RWPE2 (cell line): ENCODE results near the gene HLA-DOB.

Source experiments
- ATAC-seq: fragments of 200-7000 bp; cut with Tn5 transposase; 3 replicates; pipeline ENCODE4 v1.9.1; 2021; ENCODE audit warnings: low read depth
- DNase-seq: peaks from one replicate; pipeline ENCODE4 v3.0.0-alpha.2; 2020; ENCODE audit warnings: low spot score
- H3K27ac ChIP-seq: fragments of 450-650 bp; 2 replicates; pipeline ENCODE4 v1.5.1; 2017; ENCODE audit warnings: mild to moderate bottlenecking; ENCODE audit not compliant: poor library complexity, severe bottlenecking
- H3K27me3 ChIP-seq: fragments of 250-450 bp; sonication (Bioruptor Pico); 2 replicates; pipeline ENCODE4 v1.5.1; 2021; ENCODE audit warnings: mild to moderate bottlenecking, moderate library complexity; ENCODE audit not compliant: insufficient read depth, poor library complexity, severe bottlenecking
- H3K36me3 ChIP-seq: fragments of 250-450 bp; sonication (Bioruptor Pico); 2 replicates; pipeline ENCODE4 v1.5.1; 2020; ENCODE audit warnings: low read depth, mild to moderate bottlenecking, moderate library complexity
- H3K4me1 ChIP-seq: fragments of 250-450 bp; sonication (Bioruptor Pico); 2 replicates; pipeline ENCODE4 v1.5.1; 2021; ENCODE audit warnings: mild to moderate bottlenecking, moderate library complexity; ENCODE audit not compliant: insufficient read depth, poor library complexity, severe bottlenecking
- H3K4me3 ChIP-seq: fragments of 250-450 bp; sonication (Bioruptor Pico); 2 replicates; pipeline ENCODE4 v1.5.1; 2021; ENCODE audit warnings: mild to moderate bottlenecking, moderate library complexity; ENCODE audit not compliant: severe bottlenecking
- H3K9me3 ChIP-seq: fragments of 250-450 bp; sonication (Bioruptor Pico); 2 replicates; pipeline ENCODE4 v1.5.1; 2021; ENCODE audit warnings: mild to moderate bottlenecking, moderate library complexity; ENCODE audit not compliant: severe bottlenecking
- TF ChIP-seq, protein P1 (sequence below): fragments of 450-650 bp; IDR thresholded peaks from one replicate; pipeline ENCODE4 v1.5.1; 2017; ENCODE audit warnings: mild to moderate bottlenecking, moderate library complexity; ENCODE audit not compliant: poor library complexity, severe bottlenecking

The HLA-DOB gene

DNA sequence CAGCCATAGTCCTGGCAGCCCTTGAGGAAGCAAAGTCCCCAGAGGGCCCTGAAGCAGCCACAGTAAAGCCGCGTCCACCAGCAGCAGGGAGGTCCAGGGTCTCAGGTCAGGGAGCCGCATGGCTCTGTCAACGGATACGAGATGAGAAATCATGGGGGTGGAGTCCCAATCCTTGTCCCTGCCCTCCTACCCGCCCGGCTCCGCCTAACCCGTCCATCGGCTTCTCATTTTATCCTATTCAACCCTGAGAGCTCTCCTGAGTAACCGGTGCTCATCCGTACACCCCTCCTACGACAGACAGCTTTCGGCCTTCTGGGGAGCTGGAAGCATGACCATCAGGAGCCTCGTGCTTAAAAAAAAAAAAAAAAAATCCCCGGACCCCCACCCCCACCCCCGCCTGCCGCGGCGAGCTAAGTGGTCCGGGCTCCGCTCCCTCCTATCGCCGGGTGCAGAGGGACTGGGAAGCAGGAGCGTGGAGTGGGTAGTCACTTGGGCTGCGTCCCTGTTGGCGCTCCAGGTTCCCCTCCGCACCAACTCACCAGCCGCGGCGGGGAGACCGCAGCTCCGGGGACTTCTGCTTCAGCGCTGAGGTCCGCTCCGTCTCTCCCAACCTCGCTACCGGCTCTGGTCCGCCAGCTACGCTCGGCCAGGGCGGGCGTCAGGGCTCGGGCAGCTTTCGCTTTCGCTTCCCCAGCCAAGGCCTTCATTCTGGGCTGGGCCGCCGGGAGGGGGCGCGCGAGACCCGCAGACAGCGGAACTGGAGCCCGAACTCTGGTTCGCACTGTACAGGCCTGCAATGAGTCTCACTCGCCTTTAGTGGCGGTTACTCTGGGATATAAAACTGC is 21.5 kb upstream of the HLA-DOB start, which contains the start of gene TAP2:
TSS of gene TAP2 (minus strand) at position 626 of the 845 bp plus-strand sequence. CDS start at position 120, 506 bp downstream.
- no peaks in the 10 kb centered on the region for H3K27me3 ChIP-seq
- peak within 1 kb of the TSS; percentile 51 for H3K4me3 ChIP-seq
- peaks cover 58% of the 10 kb centered on the region for H3K36me3 ChIP-seq
- H3K4me1 ChIP-seq: no peaks in the 10 kb centered on the region
- peak within 1 kb of the TSS; percentile 68 for H3K27ac ChIP-seq
- peak; percentile 90 for DNase-seq
- peak; percentile 86 for ATAC-seq
- H3K9me3 ChIP-seq: no peaks in the 10 kb centered on the region
- TF ChIP-seq, protein P1, sequence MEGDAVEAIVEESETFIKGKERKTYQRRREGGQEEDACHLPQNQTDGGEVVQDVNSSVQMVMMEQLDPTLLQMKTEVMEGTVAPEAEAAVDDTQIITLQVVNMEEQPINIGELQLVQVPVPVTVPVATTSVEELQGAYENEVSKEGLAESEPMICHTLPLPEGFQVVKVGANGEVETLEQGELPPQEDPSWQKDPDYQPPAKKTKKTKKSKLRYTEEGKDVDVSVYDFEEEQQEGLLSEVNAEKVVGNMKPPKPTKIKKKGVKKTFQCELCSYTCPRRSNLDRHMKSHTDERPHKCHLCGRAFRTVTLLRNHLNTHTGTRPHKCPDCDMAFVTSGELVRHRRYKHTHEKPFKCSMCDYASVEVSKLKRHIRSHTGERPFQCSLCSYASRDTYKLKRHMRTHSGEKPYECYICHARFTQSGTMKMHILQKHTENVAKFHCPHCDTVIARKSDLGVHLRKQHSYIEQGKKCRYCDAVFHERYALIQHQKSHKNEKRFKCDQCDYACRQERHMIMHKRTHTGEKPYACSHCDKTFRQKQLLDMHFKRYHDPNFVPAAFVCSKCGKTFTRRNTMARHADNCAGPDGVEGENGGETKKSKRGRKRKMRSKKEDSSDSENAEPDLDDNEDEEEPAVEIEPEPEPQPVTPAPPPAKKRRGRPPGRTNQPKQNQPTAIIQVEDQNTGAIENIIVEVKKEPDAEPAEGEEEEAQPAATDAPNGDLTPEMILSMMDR: peak; percentile 98

DNA sequence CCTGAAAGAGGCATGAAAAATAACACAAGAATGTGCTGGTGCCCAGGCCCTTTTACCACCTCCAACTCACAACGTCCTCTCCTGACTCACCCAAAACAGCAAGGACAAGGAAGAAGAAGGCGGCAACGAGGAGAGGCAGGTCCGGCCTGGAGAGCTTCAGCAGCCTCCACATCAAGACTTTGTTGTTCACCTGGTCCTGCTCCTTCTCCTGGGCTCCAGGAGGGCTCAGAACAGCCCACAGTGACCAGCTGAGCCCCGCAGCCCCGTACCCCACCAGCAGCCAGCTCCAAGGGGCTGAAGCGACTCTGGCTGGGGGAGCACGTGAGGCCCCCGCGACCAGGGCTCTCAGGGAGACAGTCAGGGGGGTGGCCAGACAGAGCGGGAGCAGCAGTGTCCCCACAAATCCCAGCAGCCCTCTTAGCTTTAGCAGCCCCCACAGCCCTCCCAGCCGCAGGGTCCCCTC is 20.9 kb upstream of the HLA-DOB start:
- Histone ChIP-seq H3K36me3 (peaks cover 63% of the 10 kb centered on the region), H3K27ac (peak overlapping the region; percentile 68), H3K27me3 (no peaks in the 10 kb centered on the region), H3K4me3 (peak overlapping the region; percentile 51), H3K9me3 (no peaks in the 10 kb centered on the region), H3K4me1 (no peaks in the 10 kb centered on the region)
- DNase-seq: no peak
- peak; percentile 35 for ATAC-seq
- TF ChIP-seq, protein P1: no peak

DNA sequence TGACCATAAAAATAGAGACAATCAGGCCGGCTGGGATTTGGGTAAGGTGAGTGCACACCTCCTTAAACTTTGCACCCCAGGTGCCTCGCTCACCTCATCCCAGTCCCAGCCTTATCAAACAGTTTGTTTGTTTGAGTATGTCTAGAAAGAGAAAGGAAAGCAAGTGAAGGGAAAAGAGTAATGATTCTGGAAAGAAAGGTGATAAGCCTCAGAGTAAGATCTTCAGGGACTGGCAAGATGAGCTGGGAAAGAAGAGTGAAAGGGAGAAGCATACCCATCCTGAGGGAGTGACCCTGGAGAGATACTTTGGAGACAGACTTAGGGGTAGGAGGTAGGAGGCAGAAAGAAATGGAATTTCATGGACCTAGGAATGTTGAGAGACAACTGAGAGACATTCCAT is 20.1 kb upstream of the HLA-DOB start:
- H3K9me3 ChIP-seq: no peaks in the 10 kb centered on the region
- H3K4me1 ChIP-seq: no peaks in the 10 kb centered on the region
- no peaks in the 10 kb centered on the region for H3K27me3 ChIP-seq
- H3K27ac ChIP-seq: no peak overlapping the region
- no peak for DNase-seq
- H3K36me3 ChIP-seq: peaks cover 60% of the 10 kb centered on the region
- ATAC-seq: no peak
- H3K4me3 ChIP-seq: no peak overlapping the region
- TF ChIP-seq, protein P1: no peak

DNA sequence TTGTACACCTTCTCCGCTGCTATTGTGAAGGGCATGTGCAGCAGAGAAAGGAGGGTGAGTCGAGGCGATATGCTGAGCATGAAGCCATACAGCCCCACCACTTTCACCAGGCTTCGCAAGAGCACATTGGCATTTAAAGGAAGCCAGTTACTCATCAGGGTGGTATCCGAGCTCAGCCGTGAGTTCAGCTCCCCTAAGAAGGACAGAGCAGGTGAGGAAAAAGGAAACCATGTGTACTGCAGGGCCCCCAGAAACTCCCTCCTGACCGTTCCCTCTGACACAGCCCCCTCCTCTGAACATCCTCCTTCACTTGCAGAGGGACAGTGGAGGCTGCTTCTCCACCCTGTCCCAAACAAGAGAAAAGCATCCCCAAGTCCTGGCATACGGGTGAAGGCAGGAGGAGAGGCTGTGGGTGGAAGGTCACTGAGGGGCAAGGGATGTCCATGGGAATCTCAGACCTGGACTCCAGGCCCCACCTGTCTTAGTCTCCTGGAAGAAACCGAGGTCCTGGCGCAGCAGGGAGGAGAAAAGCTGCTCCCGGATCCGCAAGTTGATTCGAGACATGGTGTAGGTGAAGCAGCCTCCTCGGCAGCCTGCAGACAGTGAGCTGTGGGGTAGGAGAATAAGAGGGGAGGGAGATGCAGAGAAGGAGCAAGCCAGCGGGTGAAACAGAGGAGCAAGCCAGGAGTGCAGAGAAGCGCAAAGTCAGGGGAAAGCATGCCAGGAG is 18.5 kb upstream of the HLA-DOB start:
- TF ChIP-seq, protein P1: no peak
- no peak overlapping the region for H3K4me3 ChIP-seq

More for the DNA sequence above, 18.5 kb upstream of the HLA-DOB start:
- DNase-seq (no peak), ATAC-seq (no peak)
- Histone ChIP-seq H3K9me3 (no peaks in the 10 kb centered on the region), H3K4me1 (no peaks in the 10 kb centered on the region), H3K27me3 (no peaks in the 10 kb centered on the region), H3K36me3 (peaks cover 67% of the 10 kb centered on the region), H3K27ac (no peak overlapping the region)
